Measurements from ENCODE around the gene SYT1. TPM values are rescaled to one million over a fixed set of nuclear protein-coding genes. Genes with fewer than 3 reads are reported as not detected.

Gene SYT1
- total and polyA plus RNA-seq, 9 donors, result 0.45 to 18.3 (median 9.7) TPM

DNA sequence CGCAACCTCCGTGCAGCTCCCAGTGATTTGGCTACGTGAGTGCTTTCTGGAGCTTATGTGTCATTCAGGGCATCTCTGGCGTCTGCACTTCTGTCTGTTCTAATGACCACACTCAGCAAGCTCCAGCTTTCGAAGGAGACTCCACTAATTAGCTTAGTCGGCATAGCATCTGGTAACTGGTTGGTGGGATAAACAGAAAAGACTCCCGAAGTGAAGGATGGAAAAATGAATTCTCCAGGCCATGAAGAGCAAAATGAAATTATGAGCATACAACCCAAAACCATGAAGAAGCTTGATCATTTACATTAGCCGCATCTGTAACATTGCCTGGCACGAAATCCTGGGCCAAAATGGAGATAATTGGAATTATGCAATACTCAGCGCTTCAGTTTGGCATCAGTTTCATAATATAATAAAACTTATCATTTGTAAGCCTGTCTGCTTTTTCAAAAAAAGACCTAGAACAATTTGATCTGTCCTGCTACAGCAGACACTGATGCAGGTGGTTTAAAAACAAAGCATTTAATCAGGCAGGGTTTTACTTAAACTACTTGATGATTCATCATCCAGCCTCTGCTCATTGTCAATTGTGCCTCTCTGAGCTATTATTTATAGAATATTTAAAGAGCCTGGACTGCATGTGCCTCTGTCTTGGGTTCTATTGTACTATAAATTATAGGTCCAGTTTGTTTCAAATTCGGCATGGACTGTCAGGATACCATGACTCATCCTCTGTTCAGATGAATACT is 87.4 kb downstream of the SYT1 start:
- Histone ChIP-seq H3K27ac (no peak overlapping the region), H3K4me3 (no peak overlapping the region), H3K36me3 (no peaks in the 10 kb centered on the region), H3K9me3 (no peaks in the 10 kb centered on the region), H3K4me1 (ENCODE audit: insufficient read depth) (no peaks in the 10 kb centered on the region), H3K27me3 (no peaks in the 10 kb centered on the region)
- 82 to 85% (median 85%) methylated on average over 11 of the region's 11 CpGs for WGBS, 3 donors
- TF ChIP-seq POLR2A (IDR thresholded peaks at IDR 0.05) (no peak), EP300 (IDR thresholded peaks at IDR 0.05) (no peak)
- TF ChIP-seq, protein P1, sequence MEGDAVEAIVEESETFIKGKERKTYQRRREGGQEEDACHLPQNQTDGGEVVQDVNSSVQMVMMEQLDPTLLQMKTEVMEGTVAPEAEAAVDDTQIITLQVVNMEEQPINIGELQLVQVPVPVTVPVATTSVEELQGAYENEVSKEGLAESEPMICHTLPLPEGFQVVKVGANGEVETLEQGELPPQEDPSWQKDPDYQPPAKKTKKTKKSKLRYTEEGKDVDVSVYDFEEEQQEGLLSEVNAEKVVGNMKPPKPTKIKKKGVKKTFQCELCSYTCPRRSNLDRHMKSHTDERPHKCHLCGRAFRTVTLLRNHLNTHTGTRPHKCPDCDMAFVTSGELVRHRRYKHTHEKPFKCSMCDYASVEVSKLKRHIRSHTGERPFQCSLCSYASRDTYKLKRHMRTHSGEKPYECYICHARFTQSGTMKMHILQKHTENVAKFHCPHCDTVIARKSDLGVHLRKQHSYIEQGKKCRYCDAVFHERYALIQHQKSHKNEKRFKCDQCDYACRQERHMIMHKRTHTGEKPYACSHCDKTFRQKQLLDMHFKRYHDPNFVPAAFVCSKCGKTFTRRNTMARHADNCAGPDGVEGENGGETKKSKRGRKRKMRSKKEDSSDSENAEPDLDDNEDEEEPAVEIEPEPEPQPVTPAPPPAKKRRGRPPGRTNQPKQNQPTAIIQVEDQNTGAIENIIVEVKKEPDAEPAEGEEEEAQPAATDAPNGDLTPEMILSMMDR (IDR thresholded peaks at IDR 0.05), result no peak
- intact Hi-C loops (cut with DNase I), result no loop called here
- no peak for DNase-seq

DNA sequence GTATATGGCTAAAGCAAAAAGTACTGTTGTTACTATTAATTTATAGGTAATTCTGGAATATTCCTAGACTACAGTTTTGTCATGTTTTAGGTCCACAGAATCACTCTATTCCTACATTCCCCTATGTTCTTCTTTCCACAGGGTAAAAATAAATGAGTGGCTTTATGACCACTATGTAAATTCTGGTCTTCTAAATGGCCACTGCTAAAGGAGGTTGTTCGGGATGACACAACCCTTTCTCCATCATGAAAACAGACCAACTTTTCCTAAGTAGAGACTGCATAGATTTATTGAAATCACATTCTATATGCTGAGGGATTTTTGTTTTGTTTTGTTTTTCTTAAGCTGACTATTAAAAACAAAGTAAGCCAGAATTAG is 88.0 kb downstream of the SYT1 start:
- H3K9me3 ChIP-seq, result no peaks in the 10 kb centered on the region
- H3K27ac ChIP-seq, result no peak overlapping the region
- no peaks in the 10 kb centered on the region for H3K27me3 ChIP-seq
- no peaks in the 10 kb centered on the region for H3K36me3 ChIP-seq
- no peaks in the 10 kb centered on the region for H3K4me1 ChIP-seq (ENCODE audit: insufficient read depth)
- TF ChIP-seq, protein P1 (IDR thresholded peaks at IDR 0.05), result no peak
- TF ChIP-seq POLR2A (IDR thresholded peaks at IDR 0.05) (no peak), EP300 (IDR thresholded peaks at IDR 0.05) (no peak)
- 94 to 100% (median 96%) methylated on average over 1 of the region's 1 CpG for WGBS, 3 donors
- no peak overlapping the region for H3K4me3 ChIP-seq
- DNase-seq, result no peak
- intact Hi-C loops (cut with DNase I), result no loop called here

DNA sequence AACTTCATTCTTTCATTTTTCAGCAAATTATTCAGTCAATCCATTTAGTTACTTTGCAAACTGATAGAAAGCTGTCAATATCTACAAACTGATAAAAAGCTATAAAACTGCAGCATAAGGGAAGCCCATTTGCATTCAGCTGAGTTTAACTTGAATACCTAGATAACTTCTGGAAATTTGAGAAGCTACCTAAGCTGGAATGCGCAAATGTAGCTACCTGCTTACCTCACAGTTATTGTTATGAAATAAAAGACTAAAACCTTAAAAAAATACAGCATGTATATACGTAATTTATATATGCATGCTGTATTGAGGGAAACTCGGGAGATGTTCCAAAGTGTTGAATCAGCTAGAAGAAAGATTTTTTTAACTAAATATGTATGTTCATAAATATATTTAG is 94.4 kb downstream of the SYT1 start:
- H3K9me3 ChIP-seq, result no peaks in the 10 kb centered on the region
- intact Hi-C loops (cut with DNase I), result no loop called here
- H3K4me3 ChIP-seq, result no peak overlapping the region
- DNase-seq, result no peak
- TF ChIP-seq, protein P1 (IDR thresholded peaks at IDR 0.05), result no peak
- TF ChIP-seq EP300 (IDR thresholded peaks at IDR 0.05), result no peak
- no peak for TF ChIP-seq POLR2A (IDR thresholded peaks at IDR 0.05)
- no peaks in the 10 kb centered on the region for H3K4me1 ChIP-seq (ENCODE audit: insufficient read depth)
- WGBS, 3 donors, result 81 to 94% (median 91%) methylated on average over 3 of the region's 3 CpGs
- no peaks in the 10 kb centered on the region for H3K36me3 ChIP-seq
- H3K27me3 ChIP-seq, result no peaks in the 10 kb centered on the region
- H3K27ac ChIP-seq, result no peak overlapping the region

DNA sequence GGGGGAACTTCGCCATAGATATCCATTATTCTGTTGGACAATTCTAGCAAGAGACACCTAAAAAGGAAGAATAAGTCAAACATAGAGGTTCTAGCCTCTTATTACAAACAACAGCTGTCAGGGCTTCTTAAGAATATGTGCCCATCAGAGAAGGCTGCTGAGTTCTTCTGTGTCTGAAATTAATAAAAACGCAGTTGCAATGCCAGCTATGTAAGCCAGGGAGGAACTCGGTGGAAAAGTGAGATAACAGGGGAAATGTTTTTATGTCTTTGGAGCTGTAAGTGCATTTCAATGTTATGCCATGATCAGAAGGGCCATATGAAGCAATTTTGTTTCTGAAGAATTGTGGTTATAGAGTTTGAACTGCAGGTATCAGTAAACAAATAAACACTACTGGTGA is 95.0 kb downstream of the SYT1 start:
- DNase-seq, result no peak
- intact Hi-C loops (cut with DNase I), result no loop called here
- no peak overlapping the region for H3K27ac ChIP-seq
- no peaks in the 10 kb centered on the region for H3K36me3 ChIP-seq
- H3K4me1 ChIP-seq (ENCODE audit: insufficient read depth), result no peaks in the 10 kb centered on the region
- TF ChIP-seq POLR2A (IDR thresholded peaks at IDR 0.05) (no peak), EP300 (IDR thresholded peaks at IDR 0.05) (no peak)
- TF ChIP-seq, protein P1 (IDR thresholded peaks at IDR 0.05), result no peak
- WGBS, 3 donors, result 26 to 39% (median 28%) methylated on average over 3 of the region's 3 CpGs
- H3K27me3 ChIP-seq, result no peaks in the 10 kb centered on the region
- no peaks in the 10 kb centered on the region for H3K9me3 ChIP-seq
- no peak overlapping the region for H3K4me3 ChIP-seq
